HUES48 (cell line): ENCODE data around the gene SAFB2.
A peak's percentile ranks its signal among the peaks of the same experiment; 100 is the strongest.
"Not testable (repeated sequence)": the region's sequence is repeated elsewhere in the genome, so short reads cannot be mapped to it uniquely, and the experiment has no call there.

Experiments used
- H3K27ac ChIP-seq: one replicate; pipeline ENCODE4 v1.7.0; 2013; ENCODE audit warnings: low read depth, low read length, inconsistent platforms
- H3K27me3 ChIP-seq: 2 replicates; pipeline ENCODE4 v1.6.1; 2013; ENCODE audit warnings: mild to moderate bottlenecking, low read length; ENCODE audit not compliant: control insufficient read depth, insufficient read depth
- H3K36me3 ChIP-seq: 2 replicates; pipeline ENCODE4 v1.6.1; 2013; ENCODE audit warnings: low read length; ENCODE audit not compliant: control insufficient read depth, insufficient read depth
- H3K4me1 ChIP-seq: 2 replicates; pipeline ENCODE4 v1.6.1; 2013; ENCODE audit warnings: mild to moderate bottlenecking, low read length; ENCODE audit not compliant: control insufficient read depth, insufficient read depth
- H3K4me3 ChIP-seq: 2 replicates; pipeline ENCODE4 v1.5.1; 2013; ENCODE audit warnings: mild to moderate bottlenecking, low read depth, low read length
- H3K9ac ChIP-seq: 2 replicates; pipeline ENCODE4 v1.6.1; 2013; ENCODE audit warnings: mild to moderate bottlenecking, low read depth, low read length, moderate library complexity
- H3K9me3 ChIP-seq: 2 replicates; pipeline ENCODE4 v1.6.1; 2013; ENCODE audit warnings: low read length; ENCODE audit not compliant: control insufficient read depth, insufficient read depth

The SAFB2 gene

DNA sequence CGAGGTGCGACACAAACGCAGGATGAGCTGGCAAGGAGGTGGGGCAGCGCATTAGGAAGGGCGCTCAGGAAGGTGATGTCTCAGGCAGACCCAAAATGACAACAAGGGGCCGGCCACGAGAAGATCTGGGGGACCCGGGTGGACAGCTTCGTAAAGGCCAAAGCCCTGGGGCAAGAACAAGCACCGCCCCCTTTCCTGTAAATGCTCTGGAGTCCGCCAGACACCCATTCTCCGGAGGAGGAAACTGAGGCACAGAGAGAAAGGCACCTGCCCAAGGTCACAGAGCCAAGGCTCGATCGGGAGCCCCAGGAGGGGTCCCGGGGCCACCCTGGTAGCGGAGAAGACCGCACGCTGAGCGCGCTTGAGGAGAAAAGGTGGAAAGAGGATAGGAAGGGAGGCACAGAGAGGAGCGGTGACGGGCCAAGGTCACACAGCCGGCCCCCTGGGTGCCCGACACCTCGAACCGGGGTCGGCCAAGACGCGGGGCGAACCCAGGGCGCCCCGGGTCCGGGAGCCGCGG is 571 bp downstream of the SAFB2 start:
- Histone ChIP-seq H3K4me3 (peak overlapping the region; percentile 83), H3K9ac (peak overlapping the region; percentile 45), H3K36me3 (peaks cover 63% of the 10 kb centered on the region), H3K27me3 (no peaks in the 10 kb centered on the region), H3K9me3 (no peaks in the 10 kb centered on the region), H3K4me1 (peaks cover 19% of the 10 kb centered on the region), H3K27ac (peak overlapping the region; percentile 96)

DNA sequence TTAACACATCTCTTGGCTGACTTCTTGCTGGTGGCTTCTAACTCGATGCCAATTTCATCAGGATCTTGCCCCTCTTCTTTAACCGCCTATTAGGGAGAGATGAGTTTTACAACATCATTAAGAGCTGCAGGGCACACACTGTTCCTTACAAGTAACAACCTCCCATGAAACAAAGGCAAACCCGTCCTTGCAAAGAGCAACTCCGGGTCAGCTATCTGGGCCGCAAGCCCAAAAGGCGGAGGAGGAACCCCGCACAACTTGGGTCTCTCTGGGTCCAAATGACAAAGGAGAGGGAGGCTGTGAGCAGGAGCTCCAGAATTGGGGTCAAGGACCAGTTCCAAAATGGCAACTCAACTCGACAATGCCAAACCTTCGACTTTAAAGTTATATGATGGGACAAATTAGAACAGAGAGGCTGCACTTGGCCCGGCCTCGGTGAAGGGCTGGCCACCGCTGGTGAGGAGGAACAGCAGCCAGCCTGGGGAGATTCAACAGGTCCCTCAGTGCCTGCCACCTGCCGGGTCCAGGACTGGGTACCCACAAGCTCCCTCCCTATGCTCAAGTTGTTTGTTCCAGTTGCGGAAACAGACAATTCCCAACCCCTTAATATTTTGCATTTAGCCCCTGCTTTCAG is 1.1 kb downstream of the SAFB2 start:
- no peak overlapping the region for H3K27ac ChIP-seq
- peak overlapping the region; percentile 45; the same call in 1 of the 2 replicates for H3K9ac ChIP-seq
- peak overlapping the region; percentile 83 for H3K4me3 ChIP-seq
- H3K4me1 ChIP-seq: peaks cover 19% of the 10 kb centered on the region
- H3K27me3 ChIP-seq: no peaks in the 10 kb centered on the region
- peaks cover 60% of the 10 kb centered on the region for H3K36me3 ChIP-seq
- H3K9me3 ChIP-seq: no peaks in the 10 kb centered on the region

DNA sequence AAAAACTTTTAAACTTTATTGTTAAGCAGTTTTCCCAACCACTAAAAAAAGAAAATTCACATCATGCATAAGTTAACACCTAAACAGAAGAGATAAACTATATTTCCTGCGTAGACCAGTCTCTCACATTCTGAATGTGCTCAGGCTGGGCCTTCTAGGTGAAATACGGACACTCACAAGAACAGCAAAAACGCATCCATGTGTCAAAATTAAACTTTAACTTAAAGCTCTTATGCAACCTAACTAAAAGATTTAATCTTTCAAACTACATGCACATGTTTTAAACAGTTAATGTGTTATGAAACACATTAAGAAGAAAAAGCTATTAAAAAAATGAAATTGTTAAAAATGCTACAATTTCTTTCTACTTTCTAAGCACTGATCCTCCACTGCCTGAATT is 2.6 kb downstream of the SAFB2 start:
- H3K27ac ChIP-seq: no peak overlapping the region
- no peak overlapping the region for H3K4me3 ChIP-seq
- peaks cover 60% of the 10 kb centered on the region for H3K36me3 ChIP-seq
- no peak overlapping the region for H3K9ac ChIP-seq
- peaks cover 13% of the 10 kb centered on the region for H3K4me1 ChIP-seq
- no peaks in the 10 kb centered on the region for H3K27me3 ChIP-seq
- H3K9me3 ChIP-seq: no peaks in the 10 kb centered on the region

DNA sequence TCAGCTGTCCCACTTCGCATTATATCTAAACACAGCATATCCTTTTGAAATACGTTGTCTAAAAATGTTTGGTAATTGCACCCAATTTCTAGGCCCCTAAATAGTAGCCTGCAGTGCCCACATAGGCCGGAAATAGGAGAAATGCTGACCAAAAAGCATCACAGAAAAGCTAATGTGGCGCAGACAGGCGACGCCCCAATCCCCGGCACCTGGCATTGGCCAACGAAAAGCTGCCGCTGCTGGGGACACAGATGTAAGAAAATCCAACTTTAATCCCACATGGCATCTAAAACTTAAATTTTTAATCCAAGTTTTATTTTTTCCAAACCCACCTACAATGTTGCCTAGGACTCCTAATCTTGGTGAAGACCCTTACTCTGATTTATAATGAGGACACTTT is 4.0 kb downstream of the SAFB2 start:
- Histone ChIP-seq H3K9ac (no peak overlapping the region), H3K27ac (no peak overlapping the region), H3K4me1 (0 out of 2 replicates have a peak, but pooled peaks cover 7% of the 10 kb centered on the region), H3K4me3 (no peak overlapping the region), H3K27me3 (no peaks in the 10 kb centered on the region), H3K9me3 (no peaks in the 10 kb centered on the region), H3K36me3 (peaks cover 70% of the 10 kb centered on the region)

DNA sequence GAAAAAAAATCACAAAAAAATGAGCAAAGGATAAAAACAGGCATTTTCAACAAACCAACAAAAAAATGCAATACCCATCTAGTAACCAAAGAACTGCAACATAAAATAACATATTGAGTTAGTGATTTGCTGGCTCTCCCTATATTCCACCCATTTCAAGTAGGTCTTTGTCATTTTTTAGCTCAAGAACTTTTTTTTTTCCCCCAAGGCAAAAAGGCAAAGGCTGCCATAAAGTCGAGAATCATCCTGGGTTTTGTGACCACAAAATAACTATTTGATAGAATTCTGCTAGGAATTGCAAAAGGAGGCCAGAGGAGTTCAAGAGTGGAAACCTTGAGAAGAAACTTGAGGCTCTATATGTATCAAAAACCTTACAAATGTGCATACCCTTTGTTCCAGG is 5.5 kb downstream of the SAFB2 start:
- H3K27me3 ChIP-seq: no peaks in the 10 kb centered on the region
- H3K9ac ChIP-seq: no peak overlapping the region
- 0 out of 2 replicates have a peak, but pooled peaks cover 7% of the 10 kb centered on the region for H3K4me1 ChIP-seq
- H3K4me3 ChIP-seq: no peak overlapping the region
- no peak overlapping the region for H3K27ac ChIP-seq
- peaks cover 85% of the 10 kb centered on the region for H3K36me3 ChIP-seq
- no peaks in the 10 kb centered on the region for H3K9me3 ChIP-seq

DNA sequence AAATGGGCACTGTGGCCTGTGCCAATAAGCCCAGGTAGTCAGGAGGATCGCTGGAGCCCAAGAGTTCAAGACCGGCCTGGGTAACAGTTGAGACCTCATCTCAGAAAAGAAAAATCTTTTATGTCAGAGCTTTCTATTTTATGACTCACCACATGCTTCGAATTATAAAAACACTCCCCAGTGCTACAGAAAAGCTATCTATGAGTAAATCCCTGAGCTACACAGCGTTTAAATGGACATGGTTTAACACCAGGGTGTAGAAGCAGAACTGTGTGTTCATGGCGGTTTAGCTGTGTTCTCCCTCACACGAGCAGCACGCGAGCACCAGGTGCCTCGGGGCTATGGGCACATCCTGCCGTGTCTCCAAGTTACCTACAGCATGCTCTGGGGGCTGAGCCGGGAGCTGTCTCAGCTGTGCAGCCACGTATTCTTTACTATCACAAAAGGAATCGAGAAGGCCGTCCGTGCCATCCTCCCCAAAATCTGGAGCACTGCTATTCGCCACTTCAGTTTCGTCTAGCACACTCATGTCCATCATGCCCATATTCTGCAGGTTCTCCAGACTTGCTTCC is 6.7 kb downstream of the SAFB2 start:
- Histone ChIP-seq H3K9me3 (no peaks in the 10 kb centered on the region), H3K4me1 (no peaks in the 10 kb centered on the region), H3K4me3 (no peak overlapping the region), H3K27ac (no peak overlapping the region), H3K9ac (no peak overlapping the region), H3K27me3 (no peaks in the 10 kb centered on the region), H3K36me3 (peaks cover 86% of the 10 kb centered on the region)

DNA sequence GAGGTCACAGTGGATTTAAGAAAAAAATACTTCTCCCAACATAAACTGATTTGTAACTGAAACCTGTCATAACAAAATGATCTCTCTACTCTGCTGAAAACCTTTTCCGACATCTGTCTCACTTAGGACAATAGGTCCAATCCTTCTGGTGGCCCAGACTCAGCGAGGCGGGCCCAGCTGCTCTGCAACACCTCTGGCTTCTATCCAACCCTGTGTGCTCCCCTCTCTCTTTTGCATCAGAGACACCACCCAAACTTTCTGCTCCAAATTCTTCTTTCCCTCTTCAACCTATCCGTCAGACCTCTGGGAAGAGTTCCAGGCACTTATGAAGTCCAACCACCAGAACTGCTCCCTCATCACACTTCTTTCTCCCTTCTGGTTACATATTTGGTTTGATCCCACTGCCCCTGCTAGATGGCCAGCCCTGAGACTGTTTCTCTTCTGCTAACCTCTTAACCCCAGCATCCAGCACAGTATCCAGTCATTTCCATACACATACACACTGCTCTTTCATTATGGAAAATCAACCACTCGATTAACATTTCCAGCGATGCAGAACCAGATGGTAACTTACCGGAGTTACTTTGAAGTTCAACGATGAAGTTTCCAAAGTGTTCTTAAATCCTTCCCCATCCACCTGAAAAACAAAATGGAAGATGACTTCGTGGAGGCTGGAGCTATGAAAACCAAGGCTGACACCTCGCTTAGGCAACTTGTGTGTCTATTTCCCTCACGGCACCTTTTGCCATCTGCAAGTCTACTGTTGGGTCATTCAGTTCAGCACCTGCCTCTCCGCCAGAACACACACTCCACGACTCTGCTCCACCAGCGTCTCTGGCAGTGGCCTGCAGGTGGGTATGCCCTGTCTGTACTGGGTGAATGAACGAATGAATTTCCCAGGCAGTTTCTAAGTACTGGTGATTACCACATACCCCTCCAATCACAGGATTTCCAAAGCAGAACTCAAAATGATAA is 9.4 kb downstream of the SAFB2 start:
- no peaks in the 10 kb centered on the region for H3K27me3 ChIP-seq
- peaks cover 88% of the 10 kb centered on the region for H3K36me3 ChIP-seq

DNA sequence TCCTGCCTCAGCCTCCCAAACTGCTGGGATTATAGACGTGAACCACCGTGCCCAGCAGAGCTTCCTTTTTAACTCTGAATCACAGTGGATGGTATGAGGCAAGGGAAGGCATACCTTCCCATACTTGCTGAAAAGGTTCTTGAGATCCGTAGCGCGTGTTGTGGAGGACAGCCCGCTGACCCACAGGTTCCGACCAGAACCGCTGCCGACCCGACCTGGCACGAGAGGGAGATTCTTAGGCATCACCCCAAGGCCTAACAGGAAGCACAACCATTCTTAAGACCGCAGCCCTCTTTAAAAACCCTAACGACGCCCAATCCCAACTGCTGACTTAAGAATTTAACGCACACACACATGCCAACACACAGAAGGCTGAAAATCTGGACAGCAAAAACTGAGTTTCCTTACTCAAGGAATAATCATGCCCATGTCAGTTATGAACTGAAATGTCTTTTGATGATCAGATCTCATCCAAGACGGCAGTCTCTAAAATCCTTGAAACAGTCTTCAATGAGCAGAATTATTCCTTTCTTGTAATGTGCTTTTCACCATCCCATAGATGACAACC is 12.6 kb downstream of the SAFB2 start:
- no peak overlapping the region for H3K27ac ChIP-seq
- H3K9ac ChIP-seq: no peak overlapping the region
- H3K36me3 ChIP-seq: peaks cover 89% of the 10 kb centered on the region
- no peak overlapping the region for H3K4me3 ChIP-seq
- H3K4me1 ChIP-seq: no peaks in the 10 kb centered on the region
- no peaks in the 10 kb centered on the region for H3K9me3 ChIP-seq
- H3K27me3 ChIP-seq: no peaks in the 10 kb centered on the region

More for the DNA sequence above, 9.4 kb downstream of the SAFB2 start:
- H3K27ac ChIP-seq: no peak overlapping the region
- no peak overlapping the region for H3K9ac ChIP-seq
- H3K4me1 ChIP-seq: no peaks in the 10 kb centered on the region
- H3K9me3 ChIP-seq: no peaks in the 10 kb centered on the region
- H3K4me3 ChIP-seq: no peak overlapping the region

DNA sequence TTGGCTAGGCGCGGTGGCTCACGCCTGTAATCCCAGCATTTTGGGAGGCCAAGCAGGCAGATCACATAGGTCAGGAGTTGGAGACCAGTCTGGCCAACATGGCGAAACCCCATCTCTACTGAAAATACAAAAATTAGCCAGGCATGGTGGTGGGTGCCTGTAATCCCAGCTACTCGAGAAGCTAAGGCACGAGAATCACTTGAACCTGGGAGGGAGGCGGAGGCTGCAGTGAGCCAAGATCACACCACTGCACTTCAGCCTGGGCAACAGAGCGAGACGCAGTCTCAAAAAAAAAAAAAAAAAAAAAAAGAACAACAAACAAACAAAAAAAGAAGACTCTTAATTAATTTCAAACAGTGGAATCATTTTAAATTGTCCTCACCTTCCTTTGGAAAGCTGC is 13.8 kb downstream of the SAFB2 start:
- peaks cover 89% of the 10 kb centered on the region for H3K36me3 ChIP-seq
- H3K9me3 ChIP-seq, H3K9ac ChIP-seq, H3K4me3 ChIP-seq, H3K27ac ChIP-seq, H3K4me1 ChIP-seq, H3K27me3 ChIP-seq: not testable (repeated sequence)

DNA sequence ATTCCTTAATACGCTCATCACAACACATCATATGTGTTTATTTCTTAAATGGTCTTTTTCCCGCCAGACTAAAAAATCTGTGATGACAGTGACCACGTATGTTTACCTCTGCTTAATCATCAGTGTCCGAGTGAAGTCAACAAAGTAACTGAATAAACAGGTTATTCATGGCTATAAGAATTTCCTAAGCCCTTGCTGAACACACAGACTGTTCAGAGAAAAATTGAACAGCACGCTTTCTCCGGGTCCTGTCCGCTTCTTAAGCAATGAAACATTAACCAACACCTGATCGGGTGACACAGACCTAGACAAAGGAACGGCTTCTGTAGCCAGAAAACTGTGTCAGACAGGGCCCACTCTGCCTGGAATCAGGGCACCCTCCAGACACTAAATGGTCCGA is 14.3 kb downstream of the SAFB2 start:
- Histone ChIP-seq H3K36me3 (peaks cover 89% of the 10 kb centered on the region), H3K27me3 (no peaks in the 10 kb centered on the region), H3K9ac (no peak overlapping the region), H3K4me1 (no peaks in the 10 kb centered on the region), H3K27ac (no peak overlapping the region), H3K9me3 (no peaks in the 10 kb centered on the region), H3K4me3 (no peak overlapping the region)
